ENCODE results near the gene RPL7A.

DNA sequence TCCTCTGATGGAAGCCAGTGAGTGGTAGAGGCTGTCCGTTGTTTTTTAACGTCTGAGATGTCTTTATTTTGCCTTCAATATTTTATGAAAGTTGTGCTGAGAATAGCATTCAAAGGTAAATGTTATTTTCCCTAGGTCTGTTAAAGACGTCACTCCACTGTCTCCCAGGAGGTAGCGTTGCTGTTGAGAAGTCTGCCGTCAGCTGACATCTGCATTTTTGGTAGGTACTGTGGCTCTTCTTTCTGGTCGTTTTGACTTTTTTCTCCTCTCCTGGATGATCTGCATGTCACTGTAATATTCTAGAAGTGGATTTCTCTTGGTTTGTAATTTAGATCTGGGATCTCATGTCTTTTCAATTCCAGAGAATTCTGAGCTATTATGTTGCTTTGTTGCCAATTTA, 38.4 kb upstream of the RPL7A start:
- TF ChIP-seq POLR2AphosphoS5 (IDR thresholded peaks at IDR 0.05; ENCODE audit: low read depth, low read length) (no peak), TAF1 (IDR thresholded peaks at IDR 0.05; ENCODE audit: low read depth, low read length) (no peak), POLR2A (IDR thresholded peaks at IDR 0.05; ENCODE audit: low read depth, low read length) (no peak), PAX5 (IDR thresholded peaks at IDR 0.05; ENCODE audit: insufficient read depth, low read length, severe bottlenecking) (no peak)

Data from GM12891 (cell line).